Hippocampal formation (tissue), 2 donors: Measurements from ENCODE around the gene MCUB.

Experiments
- DNase-seq, 2 donors: peaks; one replicate each; lab custom pipeline; 2025; lab: John Stamatoyannopoulos, UW

The MCUB gene

DNA sequence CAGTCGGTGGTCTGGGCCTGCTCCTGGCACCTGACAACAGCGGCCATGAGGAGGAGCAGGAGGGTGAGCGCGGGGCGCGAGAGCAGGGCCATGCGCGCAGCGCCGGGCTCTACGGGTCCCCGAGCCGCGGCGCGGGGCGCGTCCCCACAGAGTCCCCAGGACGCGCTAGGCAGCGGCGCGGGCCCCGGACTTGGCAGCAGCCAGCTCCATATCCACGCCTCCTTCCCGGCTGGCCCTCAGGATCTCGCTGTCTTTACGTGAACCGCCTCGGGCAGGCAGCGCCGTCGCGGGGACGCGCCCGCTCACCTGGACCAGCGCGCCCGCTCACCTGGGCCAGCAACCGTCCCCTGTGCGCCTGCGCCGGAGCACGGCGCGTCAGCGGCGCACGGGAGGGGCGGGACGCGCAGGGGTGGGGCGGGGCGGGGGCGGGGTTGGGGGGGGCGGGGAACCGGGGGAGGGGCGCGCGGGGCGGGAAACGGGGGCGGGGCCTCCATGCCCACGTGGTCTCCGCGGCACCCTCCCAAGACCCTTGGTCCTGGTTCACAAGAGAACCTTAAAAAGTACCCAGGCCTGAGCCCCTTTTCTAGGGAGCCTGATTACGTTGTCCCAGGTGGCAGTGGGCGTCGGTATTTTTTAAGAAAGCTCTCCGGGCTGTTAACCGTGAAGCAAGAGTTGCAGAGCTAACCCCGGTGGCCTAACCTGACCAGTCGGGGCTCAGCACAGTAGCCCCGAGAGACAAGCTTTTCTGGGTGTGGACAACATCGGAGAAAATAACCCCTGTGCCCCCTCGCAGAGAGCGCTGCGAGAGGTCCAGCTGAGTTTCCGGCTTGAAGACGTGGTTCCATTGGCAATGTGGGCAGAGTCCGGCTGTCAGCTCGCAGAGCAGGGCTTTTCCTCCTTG lies 169.9 kb downstream of the MCUB start, which contains the start of gene PLA2G12A:
TSS of gene PLA2G12A (minus strand) at position 353 of the 901 bp plus-strand sequence. CDS start at position 92, 261 bp downstream.
- DNase-seq: peak; percentile 45 to 62

DNA sequence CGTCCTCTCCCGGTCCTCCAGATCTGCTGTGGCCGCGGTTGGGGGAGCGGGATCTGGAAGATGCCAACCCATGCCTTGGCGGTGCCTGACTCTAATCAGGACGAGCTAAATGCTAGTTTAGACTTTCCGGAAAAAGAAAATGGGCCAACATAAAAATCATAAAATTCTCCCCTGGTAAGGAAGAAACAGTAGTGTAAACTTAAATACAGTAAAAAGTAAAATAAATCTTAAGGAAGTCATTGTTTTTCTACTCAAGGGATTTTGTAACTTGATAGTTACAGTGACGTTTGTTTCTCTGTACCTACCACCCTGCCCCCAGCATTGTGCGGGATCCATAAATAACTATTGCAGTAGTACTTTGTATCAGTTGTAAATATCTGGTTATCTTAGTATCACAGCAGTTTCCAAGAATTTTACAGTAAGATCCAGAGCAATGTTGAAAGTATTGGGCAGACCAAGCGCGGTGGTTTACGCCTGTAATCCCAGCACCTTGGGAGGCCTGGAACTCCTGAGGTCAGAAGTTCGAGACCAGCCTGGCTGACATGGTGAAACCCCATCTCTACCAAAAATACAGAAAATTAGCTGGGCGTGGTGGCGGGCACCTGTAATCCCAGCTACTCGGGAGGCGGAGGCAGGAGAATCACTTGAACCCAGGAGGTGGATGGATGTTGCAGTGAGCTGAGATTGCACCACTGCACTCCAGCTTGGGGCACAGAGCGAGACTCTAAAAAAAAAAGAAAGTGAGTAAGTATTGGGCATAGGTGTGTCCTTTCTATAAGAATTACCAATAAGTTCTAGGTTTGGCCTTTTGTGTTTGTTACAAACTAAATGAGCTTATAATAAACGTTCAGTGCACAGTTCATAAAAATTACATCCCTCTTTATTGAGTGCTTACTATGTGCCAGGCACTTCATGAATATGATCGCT lies 170.8 kb downstream of the MCUB start:
- DNase-seq: no peak

DNA sequence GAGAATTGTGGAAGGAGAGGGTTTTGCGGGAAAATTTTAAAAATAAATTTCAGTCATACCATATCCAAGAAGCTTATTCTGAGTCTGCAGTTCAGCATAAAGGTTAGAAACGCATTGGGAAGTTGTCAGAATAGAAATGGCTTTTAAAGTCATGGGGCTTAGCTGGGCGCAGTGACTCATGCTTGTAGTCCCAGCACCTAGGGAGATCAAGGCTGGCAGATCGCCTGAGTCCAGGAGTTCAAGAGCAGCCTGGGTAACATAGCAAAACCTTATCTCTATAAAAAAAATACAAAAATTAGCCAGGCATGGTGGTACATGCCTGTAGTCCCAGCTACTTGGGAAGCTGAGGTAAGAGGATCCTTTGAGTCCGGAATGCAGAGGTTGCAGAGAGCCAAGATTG lies 173.7 kb downstream of the MCUB start:
- no peak for DNase-seq

DNA sequence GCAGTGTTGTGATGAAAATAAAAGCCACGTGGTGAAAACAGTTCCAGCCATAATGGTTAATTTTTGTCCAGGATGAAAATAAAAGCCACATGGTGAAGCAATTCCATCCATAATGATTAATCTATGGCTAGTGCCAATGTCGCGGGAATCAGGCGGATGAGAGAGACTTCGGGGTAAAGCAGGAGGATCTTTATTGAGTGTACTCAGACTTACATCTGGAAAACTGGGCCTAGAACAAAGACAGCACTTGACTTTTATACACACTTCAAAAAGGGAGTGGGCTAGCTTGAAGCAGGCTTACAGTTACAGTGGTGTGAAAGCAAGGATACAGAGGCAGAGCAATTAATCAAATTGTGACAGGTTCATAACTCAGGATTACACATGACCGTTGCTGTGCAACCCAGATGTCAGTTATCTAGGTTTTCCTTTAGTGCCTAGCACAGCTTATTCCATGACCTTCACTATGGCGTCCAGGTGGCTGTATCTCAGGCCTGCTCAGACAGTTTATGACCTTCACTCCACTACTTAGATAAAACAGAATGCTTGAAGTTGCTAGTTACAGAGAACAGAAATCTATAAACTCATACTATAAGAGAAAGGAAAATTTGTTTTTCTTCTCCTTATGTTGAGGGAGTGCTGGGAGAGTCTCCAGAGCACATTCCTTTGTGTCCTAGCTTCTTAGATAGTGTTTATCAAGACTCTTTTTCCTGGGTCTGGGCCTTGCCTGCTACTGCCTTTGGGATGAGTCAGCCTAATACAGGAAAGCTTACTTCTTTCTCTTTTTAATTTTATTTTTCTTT lies 175.7 kb downstream of the MCUB start:
- no peak for DNase-seq
